ENCODE results near the gene GPR31.

GPR31 gene

GRCh38 chr6:167129159-167129558 lies 28.6 kb downstream of the GPR31 start:
- TF ChIP-seq MYC (IDR thresholded peaks at IDR 0.05; ENCODE audit: low read depth, low read length) = 0 out of 2 replicates have a peak, but pooled peaks have one; percentile 18
- 0 out of 2 replicates have a peak, but pooled peaks have one; percentile 14 for TF ChIP-seq MAX (IDR thresholded peaks at IDR 0.05; ENCODE audit: low read depth, low read length)
- no peak for TF ChIP-seq CTCF (IDR thresholded peaks at IDR 0.05; ENCODE audit: low read depth, low read length)
- no peak for TF ChIP-seq POLR2A (IDR thresholded peaks at IDR 0.05; ENCODE audit: extremely low read depth, insufficient read length)
- peak; percentile 71 for DNase-seq (ENCODE audit: low read depth)
- no peak overlapping the region for H3K4me3 ChIP-seq (ENCODE audit: low read depth, low read length)

GRCh38 chr6:167127785-167128531 lies 29.8 kb downstream of the GPR31 start:
- no peak for DNase-seq (ENCODE audit: low read depth)
- TF ChIP-seq MYC (IDR thresholded peaks at IDR 0.05; ENCODE audit: low read depth, low read length) (no peak), MAX (IDR thresholded peaks at IDR 0.05; ENCODE audit: low read depth, low read length) (no peak), POLR2A (IDR thresholded peaks at IDR 0.05; ENCODE audit: extremely low read depth, insufficient read length) (no peak)
- H3K4me3 ChIP-seq (ENCODE audit: low read depth, low read length) = no peak overlapping the region

- no peak for TF ChIP-seq MYC (IDR thresholded peaks at IDR 0.05; ENCODE audit: low read depth, low read length)
- no peak for TF ChIP-seq MAX (IDR thresholded peaks at IDR 0.05; ENCODE audit: low read depth, low read length)
- TF ChIP-seq POLR2A (IDR thresholded peaks at IDR 0.05; ENCODE audit: extremely low read depth, insufficient read length) = no peak
- no peak for TF ChIP-seq CTCF (IDR thresholded peaks at IDR 0.05; ENCODE audit: low read depth, low read length)
- DNase-seq (ENCODE audit: low read depth) = no peak
- H3K4me3 ChIP-seq (ENCODE audit: low read depth, low read length) = no peak overlapping the region
Measured at GRCh38 chr6:167125855-167126349, 31.9 kb downstream of the GPR31 start.

GRCh38 chr6:167125410-167125809 lies 32.4 kb downstream of the GPR31 start:
- TF ChIP-seq MAX (IDR thresholded peaks at IDR 0.05; ENCODE audit: low read depth, low read length) (no peak), MYC (IDR thresholded peaks at IDR 0.05; ENCODE audit: low read depth, low read length) (no peak), POLR2A (IDR thresholded peaks at IDR 0.05; ENCODE audit: extremely low read depth, insufficient read length) (no peak), CTCF (IDR thresholded peaks at IDR 0.05; ENCODE audit: low read depth, low read length) (no peak)
- no peak overlapping the region for H3K4me3 ChIP-seq (ENCODE audit: low read depth, low read length)
- DNase-seq (ENCODE audit: low read depth) = no peak

- DNase-seq (ENCODE audit: low read depth) = no peak
- TF ChIP-seq MYC (IDR thresholded peaks at IDR 0.05; ENCODE audit: low read depth, low read length) (no peak), CTCF (IDR thresholded peaks at IDR 0.05; ENCODE audit: low read depth, low read length) (no peak), MAX (IDR thresholded peaks at IDR 0.05; ENCODE audit: low read depth, low read length) (no peak), POLR2A (IDR thresholded peaks at IDR 0.05; ENCODE audit: extremely low read depth, insufficient read length) (no peak)
- H3K4me3 ChIP-seq (ENCODE audit: low read depth, low read length) = no peak overlapping the region
Measured at GRCh38 chr6:167124753-167125152, 33.0 kb downstream of the GPR31 start.

Measured in NB4 (cell line).